ENCODE results near the gene MAPK1.
"Not testable (repeated sequence)": the region's sequence is repeated elsewhere in the genome, so short reads cannot be mapped to it uniquely, and the experiment has no call there.

Gene MAPK1

DNA sequence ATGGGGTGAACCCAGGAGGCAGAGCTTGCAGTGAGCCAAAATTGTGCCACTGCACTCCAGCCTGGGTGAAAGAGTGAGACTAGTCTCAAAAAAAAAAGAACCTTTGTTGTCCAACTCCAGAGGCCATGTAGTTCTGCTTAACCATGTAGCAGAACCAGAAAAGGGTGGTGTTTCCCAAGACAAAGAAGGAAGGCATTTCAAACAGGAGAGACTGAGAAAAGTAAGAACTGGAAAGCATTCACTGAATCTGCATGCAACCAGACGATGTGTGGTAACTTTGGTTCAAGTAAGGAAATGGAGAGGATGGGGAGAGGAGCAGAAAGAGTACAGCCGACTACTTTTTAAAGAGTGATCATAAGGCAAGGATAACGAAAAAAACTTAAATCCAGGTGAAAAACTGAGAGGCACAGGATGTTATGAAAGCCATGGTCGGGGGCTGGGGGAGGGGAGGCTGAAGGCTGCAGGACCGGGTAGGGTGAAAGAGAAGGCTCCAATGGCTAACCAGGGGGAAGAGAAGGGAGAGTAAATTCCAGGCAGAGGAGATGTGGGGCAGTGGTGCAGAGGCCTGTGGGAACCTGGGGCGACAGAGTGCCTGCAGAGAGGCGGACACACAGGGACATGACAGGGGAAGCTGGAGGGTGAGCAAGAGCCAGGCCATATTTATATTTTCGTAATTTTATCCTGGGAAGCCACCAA, 48.8 kb downstream of the MAPK1 start:
- DNase-seq = peak; percentile 40 to 43

DNA sequence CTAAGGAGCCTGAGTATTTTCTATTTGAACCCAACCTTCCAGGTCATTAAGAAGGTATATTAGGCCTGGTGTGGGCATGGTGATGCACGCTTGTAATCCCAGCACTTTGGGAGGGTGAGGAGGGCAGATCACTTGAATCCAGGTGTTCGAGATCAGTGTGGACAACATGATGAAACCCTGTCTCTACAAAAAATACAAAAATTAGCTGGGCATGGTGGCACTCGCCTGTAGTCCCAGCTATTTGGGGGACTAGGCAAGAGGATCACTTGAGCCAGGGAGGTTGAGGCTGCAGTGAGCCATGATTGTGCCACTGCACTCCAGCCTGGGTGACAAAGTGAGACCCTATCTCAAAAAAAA, 50.0 kb downstream of the MAPK1 start:
- DNase-seq = not testable (repeated sequence)

DNA sequence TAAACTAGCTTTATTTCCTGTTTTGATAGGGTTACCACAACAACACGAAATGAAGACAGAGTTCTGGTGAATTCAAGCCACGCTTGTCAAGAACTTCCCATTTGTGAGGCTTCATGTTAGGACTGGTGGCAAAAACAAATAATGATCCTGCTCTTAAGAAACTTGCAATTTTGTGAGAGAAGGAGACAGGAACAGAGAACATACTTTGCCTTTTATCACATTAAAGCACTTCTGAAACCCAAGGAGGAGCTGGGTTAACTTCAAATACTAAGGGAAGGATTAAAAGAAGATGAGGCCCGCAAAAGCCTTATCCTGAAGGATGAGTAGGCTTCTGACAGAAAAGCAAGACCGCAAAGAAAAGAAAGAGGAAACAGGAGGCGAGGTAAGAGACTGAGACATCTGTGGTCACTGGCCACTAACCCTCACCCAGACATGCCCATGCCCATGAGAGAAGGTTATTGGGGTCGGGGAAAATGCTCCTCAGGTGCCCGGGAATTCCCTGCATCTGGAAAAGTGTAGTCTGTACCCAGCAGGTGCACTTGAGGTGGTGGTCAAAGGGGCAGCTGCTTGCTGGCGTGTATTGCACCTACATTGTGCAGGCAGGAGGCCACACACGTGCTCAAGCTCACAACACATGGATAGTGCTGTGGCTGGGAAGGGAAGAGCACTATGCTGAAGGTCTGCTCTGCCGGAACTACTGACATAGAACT, 50.5 kb downstream of the MAPK1 start:
- peak; percentile 92 to 94 for DNase-seq

DNA sequence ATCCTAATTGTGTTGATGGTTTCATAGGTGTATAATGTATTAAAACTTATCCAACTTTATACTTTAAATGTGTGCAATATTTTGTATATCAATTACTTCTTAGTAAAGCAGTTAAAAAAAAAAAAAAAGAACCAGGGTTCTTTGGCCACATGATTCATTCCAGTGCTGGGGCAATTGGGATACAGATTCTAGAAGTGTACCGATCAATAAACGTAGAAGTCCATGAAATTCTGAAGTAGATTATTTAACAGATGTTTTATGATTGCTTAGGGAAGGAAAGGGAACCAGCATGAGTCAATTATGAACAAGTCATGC, 51.0 kb downstream of the MAPK1 start:
- DNase-seq = no peak

DNA sequence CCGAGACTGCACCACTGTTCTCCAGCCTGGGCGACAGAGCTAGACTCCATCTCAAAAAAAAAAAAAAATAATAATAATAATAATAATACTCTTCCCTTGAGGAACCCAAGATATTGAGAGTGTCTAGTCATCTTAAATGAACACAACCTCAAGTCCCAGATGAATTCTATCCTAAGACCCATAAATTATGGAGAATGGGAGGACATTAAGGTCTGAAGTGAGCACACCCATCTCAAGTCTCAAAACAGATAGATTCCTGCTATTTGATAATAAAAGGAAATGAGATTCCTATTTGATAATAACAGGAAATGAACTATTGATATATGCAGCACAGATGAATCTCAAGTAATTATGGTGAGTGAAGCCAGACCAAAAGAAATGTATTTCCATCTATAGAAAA, 51.5 kb downstream of the MAPK1 start:
- DNase-seq = no peak

DNA sequence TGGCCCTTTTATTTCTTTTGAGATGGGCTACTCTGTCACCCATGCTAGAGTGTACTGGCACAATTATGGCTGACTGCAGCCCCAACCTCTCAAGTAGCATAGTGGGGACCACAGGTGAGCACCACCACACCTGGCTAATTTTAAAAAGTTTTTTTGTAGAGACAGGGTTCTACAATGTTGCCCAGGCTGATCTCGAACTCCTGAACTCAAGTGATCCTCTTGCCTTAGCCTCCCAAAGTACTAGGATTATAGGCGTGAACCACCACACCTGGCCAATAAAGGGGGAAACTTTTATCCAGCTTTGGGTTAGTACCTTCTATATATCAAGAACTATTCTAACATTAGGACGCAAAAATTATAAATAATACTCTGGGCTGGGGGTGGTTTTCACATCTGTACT, 52.1 kb downstream of the MAPK1 start:
- no peak for DNase-seq

DNA sequence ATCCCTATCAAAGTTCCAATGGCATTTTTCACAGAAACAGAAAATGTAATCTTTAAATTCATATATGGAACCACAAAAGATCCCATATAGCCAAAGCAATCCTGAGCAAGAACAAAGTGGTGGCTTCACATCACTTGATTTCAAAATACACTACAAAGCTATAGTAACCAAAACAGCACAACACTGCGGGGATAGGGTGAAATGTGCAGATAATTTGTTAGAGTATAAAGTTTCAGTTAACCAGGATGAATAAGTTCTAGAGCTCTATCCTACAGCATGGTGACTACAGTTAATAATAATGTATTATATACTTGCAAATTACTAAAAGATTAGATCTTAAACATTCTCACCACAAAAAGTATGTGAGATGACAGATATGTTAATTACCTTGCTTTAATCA, 55.5 kb downstream of the MAPK1 start:
- no peak for DNase-seq

DNA sequence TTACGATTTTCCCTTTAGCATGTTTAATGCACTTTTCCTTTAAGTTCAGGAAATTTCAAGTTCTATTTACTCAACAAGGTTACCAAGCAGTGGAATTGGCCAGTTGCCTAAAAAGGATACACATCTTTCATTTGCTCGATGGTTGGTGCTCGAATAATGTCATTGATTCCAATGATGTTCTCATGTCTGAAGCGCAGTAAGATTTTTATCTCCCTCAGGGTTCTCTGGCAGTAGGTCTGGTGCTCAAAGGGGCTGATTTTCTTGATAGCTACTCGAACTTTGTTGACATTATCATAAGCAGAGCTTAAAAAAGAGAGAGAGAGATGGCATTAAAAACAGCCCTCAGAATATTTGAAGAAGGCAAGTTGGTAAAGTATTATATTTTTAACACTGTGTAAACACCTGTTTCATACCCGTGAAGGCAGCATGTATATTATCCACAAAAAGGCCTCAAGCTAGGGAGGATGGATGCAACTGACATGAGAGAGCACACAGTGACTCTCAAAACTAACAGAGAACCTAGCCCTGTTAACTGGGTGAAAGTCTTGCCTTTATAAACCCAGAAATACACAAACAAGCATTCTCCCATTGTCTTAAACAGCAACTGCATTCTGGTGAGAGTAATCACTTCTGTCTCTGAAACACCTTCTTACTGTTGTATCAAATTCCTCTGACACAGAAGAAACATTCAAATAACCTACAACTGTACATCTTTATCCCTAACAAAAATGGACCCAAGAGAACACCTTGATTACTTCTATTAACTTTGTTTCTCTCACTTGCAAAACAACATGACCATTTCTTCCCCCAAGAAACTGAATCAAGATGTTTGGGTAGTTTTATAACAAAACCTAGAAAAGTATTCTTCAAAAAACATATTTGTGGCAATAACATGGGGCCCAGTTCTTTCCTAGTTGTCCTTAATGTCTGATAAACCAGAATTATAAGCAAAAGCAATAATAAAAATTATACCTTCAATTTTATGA, 59.6 kb downstream of the MAPK1 start:
- no peak for DNase-seq

DNA sequence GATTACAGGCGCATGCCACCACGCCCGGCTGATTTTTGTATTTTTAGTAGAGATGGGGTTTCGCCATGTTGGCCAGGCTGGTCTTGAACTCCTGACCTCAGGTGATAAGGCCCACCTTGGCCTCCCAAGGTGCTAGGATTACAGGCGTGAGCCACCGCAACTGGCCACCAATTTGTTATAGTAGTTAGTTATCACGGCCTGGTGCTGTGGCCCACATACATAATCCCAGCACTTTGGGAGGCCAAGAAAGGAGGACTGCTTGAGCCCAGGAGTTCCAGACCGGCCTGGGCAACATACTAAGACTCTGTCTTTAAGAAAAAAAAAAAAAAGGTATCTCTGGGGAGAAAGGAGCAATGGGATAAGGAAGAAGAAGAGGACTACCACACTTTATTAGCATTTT, 62.1 kb downstream of the MAPK1 start:
- DNase-seq = not testable (repeated sequence)

DNA sequence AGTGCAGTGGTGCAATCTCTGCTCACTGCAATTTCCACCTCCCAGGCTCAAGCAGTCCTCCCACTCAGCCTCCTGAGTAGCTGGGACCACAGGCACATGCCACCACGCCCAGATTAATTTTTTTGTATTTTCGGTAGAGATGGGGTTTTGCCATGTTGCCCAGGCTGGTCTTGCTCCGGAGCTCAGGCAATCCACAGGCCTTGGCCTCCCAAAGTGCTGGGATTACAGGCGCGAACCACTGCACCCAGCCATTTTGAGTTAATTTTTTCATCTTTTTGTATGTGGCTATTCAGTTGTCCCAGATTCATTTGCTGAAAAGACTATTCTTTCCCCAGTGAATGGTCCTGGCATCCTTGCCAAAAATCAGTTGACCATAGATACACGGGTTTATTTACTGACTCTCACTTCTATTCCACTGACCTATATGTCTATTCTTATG, 63.6 kb downstream of the MAPK1 start:
- DNase-seq = peak in 1 of 2 donors; percentile 51

DNA sequence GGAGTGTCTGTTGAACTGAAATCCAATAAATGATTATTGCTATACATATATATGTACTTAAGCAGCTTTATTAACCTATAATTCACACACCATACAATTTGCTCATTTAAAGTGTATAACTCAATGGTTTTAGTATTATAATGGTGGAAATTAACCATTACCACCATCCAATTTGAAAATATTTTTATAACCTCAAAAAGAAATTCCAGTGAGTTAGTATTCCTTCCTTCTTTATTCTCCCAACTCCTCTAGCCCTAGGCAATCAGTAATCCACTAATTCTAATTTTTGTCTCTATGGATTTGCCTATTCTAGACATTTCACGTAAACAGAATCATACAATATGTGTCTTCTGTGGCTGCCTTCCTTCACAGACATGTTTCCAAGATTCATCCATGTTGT, 64.8 kb downstream of the MAPK1 start:
- DNase-seq = no peak

DNA sequence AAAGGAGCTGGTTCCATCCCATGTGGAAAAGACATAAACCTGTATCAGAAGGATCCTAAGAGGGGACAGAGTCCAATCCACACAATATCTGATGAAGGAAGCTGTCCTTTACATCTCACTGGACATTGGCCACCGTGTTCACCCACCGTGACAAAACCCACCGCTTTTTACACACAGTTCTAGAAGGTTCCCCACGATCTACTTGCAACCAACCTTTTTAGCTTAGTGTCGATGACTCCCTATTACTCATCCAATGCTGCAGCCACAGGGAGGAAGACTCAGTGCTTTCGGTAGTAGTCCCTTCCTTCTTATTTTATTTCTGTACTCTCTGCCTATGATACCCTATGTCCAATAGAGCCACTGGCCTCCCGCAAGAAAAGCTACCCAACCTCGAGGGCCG, 65.4 kb downstream of the MAPK1 start:
- DNase-seq = peak in 1 of 2 donors; percentile 16

DNA sequence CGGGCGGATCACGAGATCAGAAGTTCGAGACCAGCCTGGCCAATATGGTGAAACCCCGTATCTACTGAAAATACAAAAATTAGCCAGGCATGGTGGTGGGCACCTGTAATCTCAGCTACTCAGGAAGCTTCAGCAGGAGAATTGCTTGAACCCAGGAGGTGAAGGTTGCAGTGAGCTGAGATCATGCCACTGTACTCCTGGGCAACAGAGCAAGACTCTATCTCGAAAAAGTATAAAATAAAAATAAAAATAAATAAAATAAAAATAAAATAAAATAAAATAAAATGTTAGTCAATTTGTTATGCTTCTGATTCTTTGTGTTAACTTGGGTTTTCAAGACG, 66.2 kb downstream of the MAPK1 start:
- not testable (repeated sequence) for DNase-seq

DNA sequence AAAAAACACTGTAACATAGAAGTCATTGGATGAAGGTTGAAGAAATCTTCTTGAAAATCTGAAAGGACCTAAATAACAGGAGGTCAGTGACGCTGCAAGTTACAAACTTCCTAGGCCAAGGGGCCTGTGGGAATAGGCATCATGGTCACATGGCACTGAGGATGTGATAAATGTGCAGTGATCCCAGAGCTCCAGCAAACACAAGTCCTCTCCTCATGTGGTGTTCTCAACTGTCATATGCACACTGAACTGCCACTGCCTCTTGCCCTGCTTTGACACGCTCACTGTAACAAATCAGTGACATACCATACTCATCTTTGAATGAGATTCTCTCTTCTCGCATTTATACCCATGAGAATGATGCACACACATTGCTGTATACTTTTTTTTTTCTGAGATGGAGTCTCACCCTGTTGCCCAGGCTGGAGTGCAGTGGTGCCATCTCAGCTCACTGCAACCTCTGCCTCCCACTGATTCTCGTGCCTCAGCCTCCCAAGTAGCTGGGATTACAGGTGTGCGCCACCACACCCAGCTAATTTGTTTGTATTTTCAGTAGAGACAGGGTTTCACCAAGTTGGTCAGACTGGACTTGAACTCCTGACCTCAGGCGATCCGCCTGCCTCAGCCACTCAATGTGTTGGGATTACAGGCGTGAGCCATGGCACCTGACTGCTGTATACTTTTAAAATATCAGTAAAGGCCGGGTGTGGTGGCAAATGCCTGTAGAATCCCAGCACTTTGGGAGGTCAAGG, 66.7 kb downstream of the MAPK1 start:
- DNase-seq = no peak

DNA sequence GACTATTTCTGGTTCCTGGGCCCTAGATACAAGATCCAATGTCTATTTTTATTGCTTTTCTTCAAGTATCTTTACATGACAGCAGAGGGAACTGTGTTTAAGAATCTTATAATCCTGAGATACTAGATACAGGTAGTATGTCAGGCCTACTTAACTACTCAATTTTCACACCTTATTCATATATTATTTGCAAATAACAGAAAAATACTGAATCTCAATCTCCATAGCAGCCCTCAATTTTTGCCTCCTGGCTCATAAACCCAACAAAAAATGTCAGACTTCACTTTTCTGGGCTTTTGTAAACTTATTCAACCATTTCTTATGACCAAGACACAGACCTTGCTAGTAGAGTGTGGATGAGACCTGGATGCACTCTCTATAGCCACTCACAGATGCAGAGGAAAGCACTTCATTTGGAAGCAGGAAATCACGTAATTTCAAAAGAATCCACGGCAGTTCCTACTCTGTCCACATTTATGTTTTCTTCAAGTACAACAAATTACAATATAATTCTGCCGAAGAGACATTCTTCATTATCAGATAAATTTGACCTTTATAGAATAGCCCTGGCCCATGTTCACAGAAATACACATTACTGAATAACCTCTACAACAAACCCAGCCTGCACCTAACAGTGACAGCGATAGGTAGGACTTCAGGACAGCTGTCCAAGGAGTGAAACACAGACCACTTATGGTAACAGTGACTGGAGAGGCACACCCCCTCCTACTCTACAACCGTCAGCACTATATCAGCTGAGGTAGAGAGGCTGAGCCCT, 69.8 kb downstream of the MAPK1 start:
- DNase-seq = peak in 1 of 2 donors; percentile 35

DNA sequence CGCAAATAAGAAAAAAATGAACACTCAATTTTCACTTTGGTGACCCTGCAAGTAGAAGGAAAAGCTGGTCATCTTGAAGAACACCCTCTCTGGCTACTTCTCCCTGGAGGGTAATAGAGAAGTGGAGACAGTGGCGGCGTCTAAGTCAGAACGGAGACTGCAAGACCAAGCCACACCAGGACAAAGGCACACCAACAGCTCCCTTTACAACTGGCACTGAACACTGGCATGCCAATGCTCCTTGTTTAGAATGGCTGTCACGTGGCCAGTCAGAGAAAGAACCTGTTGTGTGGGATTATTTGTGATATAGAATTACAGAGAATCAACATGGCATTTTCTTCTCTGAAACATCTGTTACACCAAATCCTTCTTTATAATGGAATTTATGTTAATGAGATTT, 70.6 kb downstream of the MAPK1 start:
- DNase-seq = peak in 1 of 2 donors; percentile 14

DNA sequence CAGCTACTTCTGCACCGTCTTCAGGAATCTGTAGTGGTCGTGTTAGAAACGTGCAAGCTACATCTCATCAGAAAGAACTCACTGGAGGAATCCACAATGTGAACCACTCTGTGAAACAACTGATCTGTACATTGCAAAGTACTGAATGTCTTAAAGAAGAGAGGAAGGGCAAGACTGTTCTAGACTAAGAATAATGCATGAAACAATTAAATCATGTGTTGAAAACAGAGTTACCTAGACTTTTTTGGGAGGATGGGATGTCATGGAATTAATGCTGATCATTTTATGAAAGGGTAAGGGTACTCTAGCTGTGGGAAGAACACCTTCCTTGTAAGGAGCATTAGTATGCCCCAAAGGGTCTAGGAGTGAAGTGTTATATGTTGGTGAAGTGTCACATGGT, 71.2 kb downstream of the MAPK1 start:
- no peak for DNase-seq

DNA sequence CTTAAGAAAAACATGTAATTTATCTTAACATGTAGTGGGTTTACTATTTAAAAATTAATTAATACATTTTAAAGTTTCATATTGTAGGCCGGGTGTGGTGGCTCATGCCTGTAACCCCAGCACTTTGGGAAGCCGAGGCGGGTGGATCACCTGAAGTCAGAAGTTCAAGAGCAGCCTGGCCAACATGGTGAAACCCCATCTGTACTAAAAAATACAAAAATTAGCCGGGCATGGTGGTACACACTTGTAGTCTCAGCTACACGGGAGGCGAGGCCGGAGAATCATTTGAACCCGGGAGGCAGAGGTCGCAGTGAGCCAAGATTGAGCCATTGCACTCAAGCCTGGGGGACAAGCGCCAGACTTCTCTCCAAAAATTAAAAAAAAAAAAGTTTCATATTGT, 73.7 kb downstream of the MAPK1 start:
- not testable (repeated sequence) for DNase-seq

DNA sequence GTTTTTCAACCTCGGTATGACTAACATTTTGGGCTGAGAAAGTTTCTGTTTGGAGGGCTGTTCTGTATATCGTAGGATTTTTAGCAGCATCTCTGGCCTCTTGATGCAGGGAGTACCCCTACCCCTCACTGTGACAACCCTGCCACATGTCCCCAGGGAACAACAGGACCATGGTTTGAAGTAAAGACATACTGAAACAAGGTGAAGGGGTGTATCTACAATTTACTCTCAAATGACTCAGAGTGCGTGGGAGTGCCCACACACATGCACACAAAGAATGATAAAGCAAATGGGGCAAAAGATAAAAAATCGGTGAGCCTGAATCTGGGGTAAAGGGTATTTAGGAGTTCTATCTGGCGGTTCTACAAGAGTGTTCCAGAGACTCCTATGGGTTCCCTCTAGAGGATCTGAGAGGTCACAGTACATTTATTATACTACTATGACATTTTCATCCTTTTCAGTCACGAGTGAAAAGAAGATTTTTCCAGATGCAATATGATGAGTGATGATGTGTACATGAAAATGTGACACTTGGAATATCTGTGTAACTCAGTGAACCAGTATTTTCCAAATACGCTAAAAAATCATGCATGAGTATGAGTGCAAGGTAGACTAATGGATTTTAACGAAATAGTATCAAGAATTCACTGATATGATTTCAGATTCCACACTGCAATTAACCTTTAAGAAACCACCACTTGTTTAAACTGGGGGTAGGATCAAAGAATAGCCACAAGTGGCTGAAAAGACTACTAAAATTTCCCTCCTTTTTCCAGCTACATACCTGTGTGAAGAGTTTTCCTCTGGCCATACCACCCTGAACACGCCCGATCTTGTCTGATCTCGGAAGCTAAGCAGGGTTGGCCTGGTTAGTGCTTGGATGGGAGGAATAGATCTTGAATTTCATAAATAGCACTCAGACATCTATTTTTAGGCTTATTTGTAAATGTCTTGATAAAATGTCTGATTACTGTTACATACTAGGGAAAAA, 75.5 kb downstream of the MAPK1 start:
- no peak for DNase-seq

DNA sequence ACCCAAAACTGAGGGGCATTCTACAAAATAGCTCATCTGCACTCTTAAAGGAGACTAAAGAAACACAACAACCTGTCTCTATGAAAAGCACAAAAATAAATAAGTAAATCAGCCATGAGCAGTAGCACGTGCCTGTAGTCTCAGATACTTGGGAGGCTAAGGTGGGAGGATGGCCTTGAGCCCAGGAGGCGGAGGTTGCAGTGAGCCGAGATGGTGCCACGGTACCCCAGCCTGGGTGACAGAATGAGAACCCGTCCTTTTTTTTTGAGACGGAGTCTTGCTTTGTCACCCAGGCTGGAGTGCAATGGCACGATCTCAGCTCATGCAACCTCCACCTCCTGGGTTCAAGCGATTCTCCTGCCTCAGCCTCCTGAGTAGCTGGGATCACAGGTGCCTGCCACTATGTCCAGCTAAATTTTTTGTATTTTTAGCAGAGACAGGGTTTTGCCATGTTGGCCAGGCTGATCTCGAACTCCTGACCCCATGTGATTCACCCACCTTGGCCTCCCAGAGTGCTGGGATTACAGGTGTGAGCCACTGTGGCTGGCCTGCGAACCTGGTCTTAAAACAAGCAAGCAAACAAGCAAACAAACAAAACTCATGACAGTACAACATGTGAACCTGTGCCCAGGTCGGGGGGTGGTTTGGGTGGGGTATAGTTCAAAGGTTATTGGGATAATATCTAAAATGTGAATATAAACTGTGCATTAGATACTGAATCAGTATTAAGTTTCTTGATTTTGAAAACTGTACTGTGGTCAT, 76.4 kb downstream of the MAPK1 start:
- not testable (repeated sequence) for DNase-seq
